GM18868 (cell line): ENCODE measurements around the gene SNCG.
"Not testable (repeated sequence)": the region's sequence is repeated elsewhere in the genome, so short reads cannot be mapped to it uniquely, and the experiment has no call there.

Experiments used
- ATAC-seq: cut with Tn5 transposase; IDR thresholded peaks from one replicate; pipeline ENCODE4 v1.9.1; 2021; ENCODE audit warnings: mild to moderate bottlenecking, moderate library complexity; ENCODE audit not compliant: unreplicated experiment

Gene SNCG

GRCh38 chr10:86958116-86958900 lies at the start of gene SNCG:
TSS of gene SNCG (plus strand) at chr10:86958599. CDS start at chr10:86958698, 99 bp downstream.
- ATAC-seq: no peak

GRCh38 chr10:86914734-86915133 lies 43.7 kb upstream of the SNCG start:
- no peak for ATAC-seq

GRCh38 chr10:86918022-86918471 lies 40.4 kb upstream of the SNCG start:
- no peak for ATAC-seq

GRCh38 chr10:86922553-86922961 lies 35.8 kb upstream of the SNCG start:
- ATAC-seq: no peak

- no peak for ATAC-seq
Observed at GRCh38 chr10:86929468-86930380, 28.7 kb upstream of the SNCG start.

- ATAC-seq: no peak
Observed at GRCh38 chr10:86931872-86932271, 26.5 kb upstream of the SNCG start.

- no peak for ATAC-seq
Observed at GRCh38 chr10:86932674-86933073, 25.7 kb upstream of the SNCG start.

GRCh38 chr10:86934162-86934711 lies 24.2 kb upstream of the SNCG start:
- not testable (repeated sequence) for ATAC-seq

GRCh38 chr10:86936661-86937501 lies 21.5 kb upstream of the SNCG start:
- no peak for ATAC-seq

GRCh38 chr10:86937502-86938154 lies 20.8 kb upstream of the SNCG start:
- no peak for ATAC-seq

- ATAC-seq: no peak
Observed at GRCh38 chr10:86938260-86938659, 20.1 kb upstream of the SNCG start.

GRCh38 chr10:86940076-86940475 lies 18.3 kb upstream of the SNCG start:
- not testable (repeated sequence) for ATAC-seq

GRCh38 chr10:86940677-86941076 lies 17.7 kb upstream of the SNCG start:
- ATAC-seq: no peak

- no peak for ATAC-seq
Observed at GRCh38 chr10:86941426-86941825, 17.0 kb upstream of the SNCG start.

GRCh38 chr10:86941991-86942421 lies 16.4 kb upstream of the SNCG start:
- no peak for ATAC-seq

GRCh38 chr10:86942441-86943315 lies 15.7 kb upstream of the SNCG start:
- ATAC-seq: no peak

GRCh38 chr10:86943316-86944030 lies 14.9 kb upstream of the SNCG start:
- ATAC-seq: no peak

GRCh38 chr10:86944031-86944419 lies 14.4 kb upstream of the SNCG start:
- no peak for ATAC-seq
